Smooth muscle cell (in vitro differentiated cells): Measurements from ENCODE around the gene FAR2. TPM values are rescaled to one million over a fixed set of nuclear protein-coding genes. Genes with fewer than 3 reads are reported as not detected.
A peak's percentile ranks its signal among the peaks of the same experiment; 100 is the strongest.

Experiments
- DNase-seq: peaks from one replicate; lab custom pipeline; 2025; ENCODE audit not compliant: unreplicated experiment; lab: John Stamatoyannopoulos, UW
- H2AFZ ChIP-seq: fragments of 200-600 bp; sonication (generic); 2 replicates; pipeline ENCODE4 v1.6.0; 2016; ENCODE audit warnings: antibody characterized with exemption, low read depth, mild to moderate bottlenecking
- H3F3A ChIP-seq: fragments of 200-600 bp; sonication (generic); 2 replicates; pipeline ENCODE4 v1.6.0; 2017; ENCODE audit warnings: antibody characterized with exemption, low read depth
- H3K27ac ChIP-seq: fragments of 200-600 bp; sonication (generic); 2 replicates; pipeline ENCODE4 v1.5.1; 2016; ENCODE audit warnings: low read depth, mild to moderate bottlenecking
- H3K27me3 ChIP-seq: fragments of 200-600 bp; sonication (generic); 2 replicates; pipeline ENCODE4 v1.6.1; 2016; ENCODE audit warnings: low read depth, mild to moderate bottlenecking
- H3K36me3 ChIP-seq: fragments of 200-600 bp; sonication (generic); 2 replicates; pipeline ENCODE4 v1.5.1; 2016; ENCODE audit warnings: low read depth
- H3K4me1 ChIP-seq: fragments of 200-600 bp; sonication (generic); 2 replicates; pipeline ENCODE4 v1.5.1; 2016; ENCODE audit warnings: low read depth
- H3K4me2 ChIP-seq: fragments of 200-600 bp; sonication (generic); 2 replicates; pipeline ENCODE4 v1.6.0; 2016; ENCODE audit warnings: mild to moderate bottlenecking
- H3K4me3 ChIP-seq: fragments of 200-600 bp; sonication (generic); 2 replicates; pipeline ENCODE4 v1.5.1; 2016; ENCODE audit warnings: mild to moderate bottlenecking
- H3K79me2 ChIP-seq: fragments of 200-600 bp; sonication (generic); 2 replicates; pipeline ENCODE4 v1.6.0; 2016; ENCODE audit warnings: low read depth, mild to moderate bottlenecking
- H3K9ac ChIP-seq: fragments of 200-600 bp; sonication (generic); 2 replicates; pipeline ENCODE4 v1.6.0; 2016; ENCODE audit warnings: low read depth
- H3K9me3 ChIP-seq: fragments of 200-600 bp; sonication (generic); replicated peaks from 2 replicates; pipeline ENCODE4 v1.5.1; 2016; ENCODE audit warnings: low read depth
- H4K20me1 ChIP-seq: fragments of 200-600 bp; sonication (generic); 2 replicates; pipeline ENCODE4 v1.6.0; 2016; ENCODE audit warnings: low read depth
- WGBS: methylation state at CpG from one replicate; pipeline ENCODE4 v1.1.7; 2016; ENCODE audit warnings: low lambda C conversion rate; 5-methylcytosine and 5-hydroxymethylcytosine counted together
- polyA plus RNA-seq: library from polyadenylated mRNA; unstranded; fragments of >200 nt; fragmentation: Nextera tagmentation; extraction: Ambion mirVana; gene quantifications from 2 replicates; pipeline ENCODE4 v1.2.1, GENCODE V29; 2016
- total RNA-seq: library from RNA; depleted of rRNA; stranded (reverse); fragments of >200 nt; gene quantifications from 2 replicates; pipeline ENCODE4 v1.2.3, GENCODE V29; 2014
- TF ChIP-seq, protein P1 (sequence below): fragments of 200-600 bp; sonication (generic); IDR thresholded peaks from 2 replicates; pipeline ENCODE4 v1.5.1; 2017; ENCODE audit warnings: borderline replicate concordance, mild to moderate bottlenecking, antibody characterized with exemption; ENCODE audit not compliant: insufficient read depth, poor library complexity, severe bottlenecking

FAR2 gene
- total RNA-seq, result 8.5 and 11.9 TPM in 2 replicates
- 1.5 and 3.7 TPM in 2 replicates for polyA plus RNA-seq

DNA sequence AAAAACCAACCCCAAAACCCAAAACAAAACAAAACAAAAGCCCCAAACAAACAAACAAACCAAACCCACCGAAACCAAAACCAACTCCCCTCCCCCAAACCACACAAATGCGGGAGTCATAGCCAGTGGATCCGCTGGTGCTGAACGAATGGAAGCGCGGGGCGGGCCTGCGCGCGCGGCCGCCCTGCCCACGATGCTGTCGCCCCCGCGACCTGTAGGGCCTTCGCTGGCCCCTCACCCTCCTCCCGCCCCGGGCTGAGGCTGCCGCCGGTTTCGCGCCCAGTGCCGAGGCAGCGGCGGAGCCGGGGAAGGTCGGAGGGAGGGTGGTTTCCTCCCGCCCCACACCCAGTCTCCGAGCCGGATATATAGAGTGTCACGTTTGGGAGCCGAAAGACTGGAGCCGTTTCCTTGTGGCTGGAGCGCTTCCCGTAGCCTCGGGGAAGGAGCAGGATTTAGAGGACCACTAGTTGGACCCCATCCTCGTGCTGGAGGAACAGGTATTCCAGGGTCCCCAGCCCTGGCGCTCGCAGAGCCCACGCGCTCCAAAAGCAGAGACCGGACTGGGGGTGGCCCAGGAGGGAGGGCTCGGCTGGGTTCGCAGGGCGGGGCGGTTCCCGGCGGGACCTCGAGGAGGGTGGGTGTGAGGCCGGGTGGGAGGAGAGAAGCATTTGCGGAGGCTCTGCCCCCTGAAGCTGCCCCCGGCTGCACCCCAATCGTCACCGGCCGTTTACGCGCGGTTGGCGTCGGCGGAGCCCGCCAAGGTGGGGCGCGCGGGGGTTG, at the start of gene FAR2:
Gene FAR2, plus strand, starts transcription at position 368 of the 780 bp plus-strand sequence. CDS start 121,172 bp downstream, outside the sequence.
- Histone ChIP-seq H3K27me3 (peaks cover 7% of the 10 kb centered on the region), H3K9ac (peak within 1 kb of the TSS; percentile 24), H3K27ac (no peak within 1 kb of the TSS), H3K9me3 (no peaks in the 10 kb centered on the region), H3K4me1 (no peaks in the 10 kb centered on the region), H3K4me3 (peak within 1 kb of the TSS; percentile 73), H2AFZ (peak within 1 kb of the TSS; percentile 98), H3F3A (no peaks in the 10 kb centered on the region), H3K4me2 (peak within 1 kb of the TSS; percentile 99), H3K79me2 (no peaks in the 10 kb centered on the region), H4K20me1 (no peaks in the 10 kb centered on the region), H3K36me3 (no peaks in the 10 kb centered on the region)
- 2% methylated on average over 38 of the region's 66 CpGs for WGBS
- TF ChIP-seq, protein P1, sequence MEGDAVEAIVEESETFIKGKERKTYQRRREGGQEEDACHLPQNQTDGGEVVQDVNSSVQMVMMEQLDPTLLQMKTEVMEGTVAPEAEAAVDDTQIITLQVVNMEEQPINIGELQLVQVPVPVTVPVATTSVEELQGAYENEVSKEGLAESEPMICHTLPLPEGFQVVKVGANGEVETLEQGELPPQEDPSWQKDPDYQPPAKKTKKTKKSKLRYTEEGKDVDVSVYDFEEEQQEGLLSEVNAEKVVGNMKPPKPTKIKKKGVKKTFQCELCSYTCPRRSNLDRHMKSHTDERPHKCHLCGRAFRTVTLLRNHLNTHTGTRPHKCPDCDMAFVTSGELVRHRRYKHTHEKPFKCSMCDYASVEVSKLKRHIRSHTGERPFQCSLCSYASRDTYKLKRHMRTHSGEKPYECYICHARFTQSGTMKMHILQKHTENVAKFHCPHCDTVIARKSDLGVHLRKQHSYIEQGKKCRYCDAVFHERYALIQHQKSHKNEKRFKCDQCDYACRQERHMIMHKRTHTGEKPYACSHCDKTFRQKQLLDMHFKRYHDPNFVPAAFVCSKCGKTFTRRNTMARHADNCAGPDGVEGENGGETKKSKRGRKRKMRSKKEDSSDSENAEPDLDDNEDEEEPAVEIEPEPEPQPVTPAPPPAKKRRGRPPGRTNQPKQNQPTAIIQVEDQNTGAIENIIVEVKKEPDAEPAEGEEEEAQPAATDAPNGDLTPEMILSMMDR, result no peak
- no peak for DNase-seq

DNA sequence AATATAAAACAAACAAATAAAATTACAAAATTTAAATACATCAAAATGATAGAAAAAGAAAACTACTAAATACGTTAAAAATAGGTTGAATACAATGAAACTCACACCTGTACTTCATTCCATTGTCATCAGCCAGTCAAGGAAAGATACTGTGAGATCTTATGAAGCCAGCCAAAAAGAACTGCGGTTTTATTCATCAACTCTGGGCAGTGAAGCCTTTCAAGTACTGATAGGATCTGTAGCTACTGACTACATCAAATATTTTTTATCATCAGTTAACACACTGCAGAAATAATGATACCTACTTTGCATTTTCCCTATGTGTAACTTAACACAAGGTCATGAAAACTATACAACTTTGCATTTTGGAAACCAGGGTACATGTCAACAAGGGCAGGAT, 46.3 kb upstream of the FAR2 start:
- 42% methylated on average over 2 of the region's 2 CpGs for WGBS
- H3K36me3 ChIP-seq, result no peaks in the 10 kb centered on the region
- TF ChIP-seq, protein P1, result no peak
- no peaks in the 10 kb centered on the region for H3F3A ChIP-seq
- no peak overlapping the region for H3K27ac ChIP-seq
- no peak overlapping the region for H3K4me2 ChIP-seq
- H3K4me1 ChIP-seq, result no peaks in the 10 kb centered on the region
- no peak for DNase-seq
- no peak overlapping the region for H3K4me3 ChIP-seq
- H4K20me1 ChIP-seq, result no peaks in the 10 kb centered on the region
- H2AFZ ChIP-seq, result no peak overlapping the region
- no peaks in the 10 kb centered on the region for H3K27me3 ChIP-seq
- no peak overlapping the region for H3K9ac ChIP-seq
- no peaks in the 10 kb centered on the region for H3K9me3 ChIP-seq
- no peaks in the 10 kb centered on the region for H3K79me2 ChIP-seq

DNA sequence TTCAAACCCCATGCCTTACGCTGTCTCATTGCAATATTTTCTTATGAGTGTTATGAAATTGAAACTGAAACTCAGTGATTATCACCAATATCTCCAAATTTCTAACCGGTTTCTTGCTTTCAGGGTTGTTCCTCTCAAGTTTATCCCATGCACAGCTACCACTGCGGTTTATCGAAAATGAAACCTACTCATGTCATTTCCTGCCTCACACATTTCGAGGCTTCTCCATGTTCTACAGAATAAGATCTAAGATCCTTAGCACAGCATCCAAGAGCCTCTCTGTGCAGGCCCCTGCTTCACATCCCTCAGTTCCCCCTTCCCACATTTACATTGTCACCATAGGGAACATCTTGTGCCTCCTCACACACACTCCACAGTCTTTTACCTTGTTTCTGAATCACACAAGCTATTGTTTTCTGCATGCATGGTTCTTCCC, 45.5 kb upstream of the FAR2 start:
- no peak for DNase-seq
- Histone ChIP-seq H3K27ac (no peak overlapping the region), H3K9me3 (no peaks in the 10 kb centered on the region), H3K36me3 (no peaks in the 10 kb centered on the region), H3K9ac (no peak overlapping the region), H3F3A (no peaks in the 10 kb centered on the region), H3K4me2 (no peak overlapping the region), H3K4me3 (no peak overlapping the region), H2AFZ (no peak overlapping the region), H3K4me1 (no peaks in the 10 kb centered on the region), H3K27me3 (no peaks in the 10 kb centered on the region), H3K79me2 (no peaks in the 10 kb centered on the region), H4K20me1 (no peaks in the 10 kb centered on the region)
- 96% methylated on average over 5 of the region's 5 CpGs for WGBS
- TF ChIP-seq, protein P1, result no peak
